Right lobe of liver (tissue), 6 donors: ENCODE measurements around the gene TNFRSF4. TPM values are rescaled to one million over a fixed set of nuclear protein-coding genes. Genes with fewer than 3 reads are reported as not detected.
A peak's percentile ranks its signal among the peaks of the same experiment; 100 is the strongest.

ENCODE experiments used
- ATAC-seq, 4 donors: fragments of 200-7000 bp; cut with Tn5 transposase; one replicate each; pipeline ENCODE4 v1.9.1; 2020; ENCODE audit warnings: mild to moderate bottlenecking in 4 of 4, moderate library complexity in 4 of 4
- DNase-seq, 3 donors: peaks; one replicate each; pipeline ENCODE4 v3.0.0-alpha.2; 2020
- H3K27ac ChIP-seq, 3 donors: fragments of 200-600 bp; one replicate each; pipeline ENCODE4 v1.8.0; 2022
- H3K27me3 ChIP-seq, 2 donors: fragments of 200-600 bp; one replicate each; pipeline ENCODE4 v1.8.0; 2022
- H3K36me3 ChIP-seq, 4 donors: fragments of 200-600 bp; sonication (generic) in 1 of 4; one replicate each; pipeline versions ENCODE4 v1.5.1 to v1.8.0; 2017 to 2022; ENCODE audit warnings: control low read depth in 1 of 4
- H3K4me1 ChIP-seq, 4 donors: fragments of 200-600 bp; sonication (generic) in 1 of 4; one replicate each; pipeline versions ENCODE4 v1.5.1 to v1.8.0; 2017 to 2022; ENCODE audit warnings: control low read depth in 1 of 4
- H3K4me3 ChIP-seq, 3 donors: fragments of 200-600 bp; one replicate each; pipeline ENCODE4 v1.8.0; 2022
- H3K9me3 ChIP-seq, 4 donors: fragments of 200-600 bp; sonication (generic) in 1 of 4; one replicate each; pipeline versions ENCODE4 v1.5.1 to v1.8.0; 2017 to 2022; ENCODE audit warnings: control low read depth in 1 of 4
- POLR2A ChIP-seq: fragments of 450-650 bp; IDR thresholded peaks from one replicate; pipeline ENCODE4 v1.6.1; 2017; ENCODE audit warnings: antibody characterized with exemption, mild to moderate bottlenecking
- WGBS: methylation state at CpG from one replicate; pipeline ENCODE4 v1.1.6; 2018; ENCODE audit warnings: low coverage, low lambda C conversion rate; ENCODE audit not compliant: insufficient coverage; ENCODE audit errors: missing lambda C conversion rate; 5-methylcytosine and 5-hydroxymethylcytosine counted together
- intact Hi-C, 2 donors: fragments of 100-400 bp; cut with DNase I; formaldehyde crosslinking; loops; one replicate each; pipeline versions ENCODE4 v1.11.2 to v1.14.1; 2022
- total RNA-seq, 6 experiments: library from RNA; depleted of rRNA in 2 of 6; stranded (reverse); fragments of >200 nt in 2 of 6; fragmentation: NEBNext Ultra II Directional in 3 of 6; extraction: Animal tissue kit (Norgen Biotek cat#: 25700) in 3 of 6; gene quantifications; one replicate each; pipeline versions ENCODE4 v1.1.0 to v1.2.4, GENCODE V29; 2016 to 2023
- TF ChIP-seq, protein P1 (sequence below), 4 donors: fragments of 200-600 bp in 3 of 4; fragments of 450-650 bp in 1 of 4; IDR thresholded peaks; one replicate each; pipeline versions ENCODE4 v1.5.1 to v1.8.0; 2016 to 2022; ENCODE audit warnings: antibody characterized with exemption in 4 of 4, mild to moderate bottlenecking in 2 of 4
- donor health status: DM: no; HTN: yes; CAD: no.
- donor health status: DM: no; HTN: no; CAD: no.
- donor health status: DM: no; HTN: no; CAD: no.
- donor health status: DM: no; HTN: yes; CAD: no.
- donor health status: DM: no; HTN: yes; CAD: no.

TNFRSF4 gene
- total RNA-seq, 6 experiments from 2014 or later = 0.20 to 0.99 (median 0.28) TPM; not detected in 2

GRCh38 chr1:1246577-1247340 lies 32.8 kb upstream of the TNFRSF4 start, which contains the start of gene C1QTNF12:
TSS of gene C1QTNF12 (minus strand) at chr1:1246722. CDS start at chr1:1246690, 32 bp downstream.
- WGBS = 0% methylated on average over 1 of the region's 74 CpGs
- peak in 2 of 4 donors; percentile 8 to 28 for ATAC-seq

DNA sequence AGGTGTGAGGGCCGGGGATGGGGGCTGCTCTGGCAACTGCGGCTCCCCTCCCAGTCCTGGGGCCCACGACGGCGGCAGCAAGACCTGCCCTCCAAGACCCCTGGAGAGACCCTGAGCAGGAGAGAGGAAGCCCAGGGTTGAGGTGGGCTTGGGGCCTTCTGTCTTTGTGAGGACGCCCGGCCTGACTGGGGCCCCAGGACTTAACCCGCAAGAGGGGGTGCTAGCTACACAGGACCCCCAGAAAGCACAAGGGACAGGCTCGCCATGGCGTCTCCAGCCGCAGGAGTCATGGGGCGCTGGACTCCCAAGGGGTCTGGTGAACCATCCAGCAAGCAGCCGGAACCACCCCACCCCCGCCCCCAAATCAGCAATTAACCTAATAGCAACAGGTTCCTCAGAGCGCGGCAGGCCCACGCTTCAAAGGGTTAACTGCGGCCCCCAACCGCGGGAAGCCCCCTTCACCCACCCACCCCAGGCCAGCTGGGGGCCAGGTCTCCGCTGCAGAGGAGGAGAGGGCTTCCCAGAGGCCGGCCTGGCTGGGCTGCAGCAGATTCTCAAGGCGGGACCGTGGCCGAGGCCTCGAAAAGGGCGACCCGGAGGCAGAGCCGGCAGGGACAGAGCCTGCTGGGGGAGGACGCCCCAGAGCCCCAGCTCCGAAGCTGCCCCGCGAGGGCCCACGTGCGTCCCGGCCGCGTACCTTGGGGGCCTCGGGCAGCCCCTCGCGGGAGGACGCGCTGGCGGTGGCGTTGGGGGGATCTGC lies 32.0 kb upstream of the TNFRSF4 start:
- Histone ChIP-seq H3K27me3 (no peaks in the 10 kb centered on the region), H3K27ac (no peak overlapping the region), H3K4me1 (no peaks in the 10 kb centered on the region), H3K4me3 (no peak overlapping the region), H3K36me3 (no peaks in the 10 kb centered on the region), H3K9me3 (no peaks in the 10 kb centered on the region)
- TF ChIP-seq, protein P1, sequence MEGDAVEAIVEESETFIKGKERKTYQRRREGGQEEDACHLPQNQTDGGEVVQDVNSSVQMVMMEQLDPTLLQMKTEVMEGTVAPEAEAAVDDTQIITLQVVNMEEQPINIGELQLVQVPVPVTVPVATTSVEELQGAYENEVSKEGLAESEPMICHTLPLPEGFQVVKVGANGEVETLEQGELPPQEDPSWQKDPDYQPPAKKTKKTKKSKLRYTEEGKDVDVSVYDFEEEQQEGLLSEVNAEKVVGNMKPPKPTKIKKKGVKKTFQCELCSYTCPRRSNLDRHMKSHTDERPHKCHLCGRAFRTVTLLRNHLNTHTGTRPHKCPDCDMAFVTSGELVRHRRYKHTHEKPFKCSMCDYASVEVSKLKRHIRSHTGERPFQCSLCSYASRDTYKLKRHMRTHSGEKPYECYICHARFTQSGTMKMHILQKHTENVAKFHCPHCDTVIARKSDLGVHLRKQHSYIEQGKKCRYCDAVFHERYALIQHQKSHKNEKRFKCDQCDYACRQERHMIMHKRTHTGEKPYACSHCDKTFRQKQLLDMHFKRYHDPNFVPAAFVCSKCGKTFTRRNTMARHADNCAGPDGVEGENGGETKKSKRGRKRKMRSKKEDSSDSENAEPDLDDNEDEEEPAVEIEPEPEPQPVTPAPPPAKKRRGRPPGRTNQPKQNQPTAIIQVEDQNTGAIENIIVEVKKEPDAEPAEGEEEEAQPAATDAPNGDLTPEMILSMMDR (IDR thresholded peaks at IDR 0.05) = no peak
- no peak for TF ChIP-seq POLR2A
- ATAC-seq (no peak), DNase-seq (peak in 1 of 3 donors; percentile 49)
- WGBS = 0% methylated on average over 1 of the region's 45 CpGs
- intact Hi-C loops = loop anchor here in 1 of 2 donors (10.0 kb wide), 1 partner anchor 49 kb away; no protein-coding TSS in a partner anchor

More at GRCh38 chr1:1246577-1247340, 32.8 kb upstream of the TNFRSF4 start, which contains the start of gene C1QTNF12:
- Histone ChIP-seq H3K27ac (no peak within 1 kb of the TSS), H3K9me3 (no peaks in the 10 kb centered on the region), H3K36me3 (no peaks in the 10 kb centered on the region), H3K4me3 (no peak within 1 kb of the TSS), H3K4me1 (no peaks in the 10 kb centered on the region), H3K27me3 (no peaks in the 10 kb centered on the region)
- intact Hi-C loops = loop anchor here in 1 of 2 donors (10.0 kb wide), 1 partner anchor 48 kb away; no protein-coding TSS in a partner anchor
- peak in 1 of 3 donors; percentile 48 for DNase-seq
- TF ChIP-seq, protein P1 (IDR thresholded peaks at IDR 0.05) = no peak
- TF ChIP-seq POLR2A = no peak

DNA sequence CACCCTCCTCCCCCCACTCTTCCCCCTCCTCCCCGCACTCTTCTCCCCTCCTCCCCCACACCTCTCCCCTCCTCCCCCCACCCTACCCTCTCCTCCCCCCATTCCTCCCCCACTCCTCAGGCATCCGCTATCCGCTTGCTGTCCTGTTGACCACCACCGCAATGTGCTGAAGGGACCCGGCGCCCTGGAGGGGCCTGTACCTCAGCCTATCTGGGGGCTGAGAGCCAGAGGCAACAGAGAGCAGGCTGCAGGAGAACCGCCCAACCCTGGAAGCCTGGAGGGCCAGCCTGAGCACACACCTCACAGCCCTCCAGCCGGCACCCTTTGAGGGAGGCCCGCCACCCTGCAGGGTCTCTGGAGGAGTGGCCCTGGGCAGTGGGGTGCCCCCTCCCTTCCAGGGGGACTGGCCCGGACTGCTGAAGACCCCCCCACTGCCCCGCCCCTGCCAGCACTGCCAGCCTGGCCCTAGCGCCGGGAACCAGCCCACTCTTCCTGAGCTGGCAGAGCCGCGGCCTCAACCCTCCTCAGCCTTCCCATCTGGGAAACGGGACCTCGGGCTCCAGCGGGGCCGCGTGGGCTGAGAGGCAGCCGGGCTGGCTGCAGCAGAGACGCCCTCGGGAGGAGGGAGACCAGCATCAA lies 31.3 kb upstream of the TNFRSF4 start:
- H3K4me1 ChIP-seq = no peaks in the 10 kb centered on the region
- 86% methylated on average over 6 of the region's 23 CpGs for WGBS
- H3K4me3 ChIP-seq = no peak overlapping the region
- no peak for TF ChIP-seq POLR2A
- TF ChIP-seq, protein P1 (IDR thresholded peaks at IDR 0.05) = no peak
- DNase-seq = peak in 1 of 3 donors; percentile 49
- H3K9me3 ChIP-seq = no peaks in the 10 kb centered on the region
- no peaks in the 10 kb centered on the region for H3K36me3 ChIP-seq
- H3K27ac ChIP-seq = no peak overlapping the region
- intact Hi-C loops = loop anchor here in 1 of 2 donors (10.0 kb wide), 1 partner anchor 50 kb away; no protein-coding TSS in a partner anchor
- ATAC-seq = no peak
- H3K27me3 ChIP-seq = no peaks in the 10 kb centered on the region

- H3K27me3 ChIP-seq = no peaks in the 10 kb centered on the region
Observed at GRCh38 chr1:1244192-1244811, 30.3 kb upstream of the TNFRSF4 start.

More at GRCh38 chr1:1244192-1244811, 30.3 kb upstream of the TNFRSF4 start:
- no peak overlapping the region for H3K27ac ChIP-seq
- WGBS = 81% methylated on average over 3 of the region's 30 CpGs
- intact Hi-C loops = loop anchor here (5.0 to 10.0 kb wide), 2 partner anchors 50 to 122 kb away; no protein-coding TSS in a partner anchor
- peaks cover 0 to 9% (median 0%) of the 10 kb centered on the region in 4 donors for H3K4me1 ChIP-seq
- no peaks in the 10 kb centered on the region for H3K36me3 ChIP-seq
- no peaks in the 10 kb centered on the region for H3K9me3 ChIP-seq
- no peak for DNase-seq
- H3K4me3 ChIP-seq = no peak overlapping the region
- no peak for ATAC-seq
- TF ChIP-seq, protein P1 (IDR thresholded peaks at IDR 0.05) = no peak
- no peak for TF ChIP-seq POLR2A
